Activated effector memory CD4-positive, alpha-beta T cell treated with anti-CD3 and anti-CD28 coated beads, Interleukin-2, amount 50 U/mL, for 16 hours (primary cell): Measurements from ENCODE around the gene PRDX5.

Source experiments
- DNase-seq: peaks from one replicate; pipeline ENCODE4 v3.0.0-alpha.2; 2020

The PRDX5 gene

GRCh38 chr11:64349404-64349803 lies 31.5 kb downstream of the PRDX5 start:
- no peak for DNase-seq

GRCh38 chr11:64351136-64351631 lies 33.3 kb downstream of the PRDX5 start:
- DNase-seq = no peak

- DNase-seq = no peak
Measured at GRCh38 chr11:64352099-64352994, 34.4 kb downstream of the PRDX5 start.

- DNase-seq = no peak
Measured at GRCh38 chr11:64352995-64353714, 35.2 kb downstream of the PRDX5 start.

- no peak for DNase-seq
Measured at GRCh38 chr11:64353715-64354506, 36.0 kb downstream of the PRDX5 start.

GRCh38 chr11:64355078-64355940 lies 37.4 kb downstream of the PRDX5 start:
- DNase-seq = no peak

GRCh38 chr11:64356498-64357411 lies 38.8 kb downstream of the PRDX5 start:
- no peak for DNase-seq

GRCh38 chr11:64357446-64357845 lies 39.5 kb downstream of the PRDX5 start:
- DNase-seq = no peak

GRCh38 chr11:64357904-64358535 lies 40.1 kb downstream of the PRDX5 start:
- peak; percentile 77 for DNase-seq

- no peak for DNase-seq
Measured at GRCh38 chr11:64358536-64358906, 40.6 kb downstream of the PRDX5 start.

- DNase-seq = peak; percentile 85
Measured at GRCh38 chr11:64358907-64359711, 41.2 kb downstream of the PRDX5 start, which contains the start of gene RPS6KA4. Gene RPS6KA4 (plus strand): TSS chr11:64359162. CDS start chr11:64359236, 74 bp downstream.

GRCh38 chr11:64359712-64360445 lies 42.0 kb downstream of the PRDX5 start:
- peak; percentile 73 for DNase-seq

- no peak for DNase-seq
Measured at GRCh38 chr11:64360448-64360921, 42.6 kb downstream of the PRDX5 start.

- no peak for DNase-seq
Measured at GRCh38 chr11:64361659-64362058, 43.7 kb downstream of the PRDX5 start.

- DNase-seq = peak; percentile 53
Measured at GRCh38 chr11:64362339-64362738, 44.4 kb downstream of the PRDX5 start.

- DNase-seq = no peak
Measured at GRCh38 chr11:64364435-64364834, 46.5 kb downstream of the PRDX5 start.

GRCh38 chr11:64364911-64365310 lies 47.0 kb downstream of the PRDX5 start:
- no peak for DNase-seq

- no peak for DNase-seq
Measured at GRCh38 chr11:64366751-64367150, 48.8 kb downstream of the PRDX5 start.
